Posterior cingulate gyrus (tissue), 11 donors: ENCODE measurements around the gene GUK1.
"Not testable (repeated sequence)": the region's sequence is repeated elsewhere in the genome, so short reads cannot be mapped to it uniquely, and the experiment has no call there.

Experiments
- DNase-seq, 10 donors: peaks; one replicate each; pipeline versions ENCODE4 v3.0.0 to v3.0.0-alpha.2; 2020 to 2021; ENCODE audit warnings: mixed read lengths in 3 of 10
- intact Hi-C: fragments of 100-400 bp; cut with DNase I; formaldehyde crosslinking; loops from one replicate; pipeline ENCODE4 v1.15.1; 2023

The GUK1 gene

DNA sequence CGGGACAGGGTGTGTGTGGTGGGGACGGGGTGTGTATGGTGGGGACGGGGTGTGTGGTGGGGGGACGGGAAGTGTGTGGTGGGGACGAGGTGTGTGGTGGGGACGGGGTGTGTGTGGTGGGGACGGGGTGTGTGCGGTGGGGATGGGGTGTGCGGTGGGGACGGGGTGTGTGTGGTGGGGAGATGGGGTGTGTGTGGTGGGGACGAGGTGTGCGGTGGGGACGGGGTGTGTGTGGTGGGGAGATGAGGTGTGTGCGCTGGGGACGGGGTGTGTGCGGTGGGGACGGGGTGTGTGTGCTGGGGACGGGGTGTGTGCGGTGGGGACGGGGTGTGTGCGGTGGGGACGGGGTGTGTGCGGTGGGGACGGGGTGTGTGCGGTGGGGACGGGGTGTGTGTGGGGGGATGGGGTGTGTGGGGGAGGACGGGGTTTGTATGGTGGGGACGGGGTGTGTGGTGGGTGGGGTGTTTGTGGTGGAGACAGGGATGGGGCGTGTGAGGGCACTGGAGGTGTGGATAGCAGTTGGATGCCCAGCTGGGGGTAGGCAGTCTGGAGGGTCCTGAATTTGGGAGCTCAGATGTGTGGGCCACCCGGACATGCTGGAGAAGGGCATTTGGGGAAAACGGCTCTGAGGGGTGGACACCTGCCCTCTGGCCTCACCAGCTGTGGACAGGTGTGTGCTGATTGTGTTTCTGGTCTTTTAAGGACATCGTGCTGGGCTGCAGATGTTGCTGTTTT lies 42.4 kb downstream of the GUK1 start:
- DNase-seq, result peak in 1 of 10 donors; percentile 63
- intact Hi-C loops, result no loop called here

DNA sequence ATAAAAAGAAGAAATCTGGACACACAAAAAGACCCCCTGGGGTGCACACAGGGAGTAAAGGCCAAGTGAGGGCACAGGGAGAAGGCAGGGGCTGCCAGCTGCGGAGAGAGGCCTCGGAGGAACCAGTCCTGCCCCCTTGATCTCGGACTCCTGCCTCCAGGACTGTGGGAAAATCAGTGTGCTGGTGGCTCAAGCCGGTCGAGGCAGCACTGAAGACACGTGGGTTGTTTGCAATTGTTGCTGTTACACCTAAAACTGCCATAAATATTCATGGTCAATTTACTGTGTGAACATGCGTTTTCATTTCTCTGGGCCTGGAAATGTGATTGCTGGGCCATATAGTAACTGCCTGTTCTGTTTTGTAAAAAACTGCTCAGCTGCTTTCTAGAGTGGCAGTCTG lies 44.1 kb downstream of the GUK1 start:
- peak in 1 of 10 donors; percentile 43 for DNase-seq
- intact Hi-C loops, result no loop called here

DNA sequence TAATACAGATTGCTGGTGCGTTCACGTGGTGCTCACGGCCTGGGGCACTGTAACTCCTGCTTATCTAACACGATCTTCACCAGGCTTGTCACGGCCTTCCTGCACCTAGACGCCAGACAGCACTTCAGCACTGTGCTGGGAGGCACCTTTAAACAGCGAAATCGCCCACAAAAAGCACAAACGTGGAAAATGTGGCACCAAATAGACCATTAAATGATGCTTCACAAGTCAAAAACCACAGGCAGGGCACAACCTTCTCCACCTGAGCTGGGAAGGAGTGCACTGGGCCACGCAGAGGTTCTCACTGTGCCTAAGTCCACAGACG lies 45.5 kb downstream of the GUK1 start:
- intact Hi-C loops, result no loop called here
- peak in 1 of 10 donors; percentile 38 for DNase-seq

DNA sequence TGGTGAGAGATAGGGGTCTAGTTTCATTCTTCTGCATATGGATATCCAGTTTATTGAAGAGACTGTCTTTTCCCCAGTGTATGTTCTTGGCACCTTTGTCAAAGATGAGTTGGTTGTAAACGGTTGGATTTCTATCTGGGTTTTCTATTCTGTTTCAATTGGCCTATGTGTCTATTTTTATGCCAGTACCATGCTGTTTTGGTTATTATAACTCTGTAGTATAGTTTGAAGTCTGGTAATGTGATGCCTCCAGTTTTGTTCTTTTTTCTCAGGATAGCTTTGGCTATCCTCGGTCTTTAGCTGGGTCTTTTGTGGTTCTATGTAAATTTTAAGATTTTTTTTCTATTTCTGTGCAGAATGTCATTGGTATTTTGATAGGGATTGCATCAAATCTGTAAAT lies 48.2 kb downstream of the GUK1 start:
- intact Hi-C loops, DNase-seq: not testable (repeated sequence)

DNA sequence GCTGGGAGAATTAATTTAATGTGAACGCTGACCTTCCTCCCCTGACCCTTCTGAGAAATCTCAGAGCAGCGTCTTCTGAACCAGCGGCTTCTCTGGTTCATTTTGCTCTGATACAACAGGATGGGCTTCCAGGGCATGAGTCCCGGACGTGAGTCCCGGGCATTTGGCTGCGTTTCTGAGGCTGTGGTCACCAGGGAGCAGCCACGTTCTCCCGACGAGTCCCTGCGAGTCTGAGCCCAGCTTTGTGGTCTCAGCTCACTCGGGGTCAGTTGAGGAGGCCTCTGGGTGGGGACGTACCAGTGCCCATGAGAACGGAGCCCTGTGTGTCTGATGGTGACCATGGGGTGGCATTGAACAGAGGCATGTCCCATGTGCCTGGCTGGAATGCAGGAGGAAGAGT lies 50.1 kb downstream of the GUK1 start:
- peak in 1 of 10 donors; percentile 58 for DNase-seq
- intact Hi-C loops, result no loop called here

DNA sequence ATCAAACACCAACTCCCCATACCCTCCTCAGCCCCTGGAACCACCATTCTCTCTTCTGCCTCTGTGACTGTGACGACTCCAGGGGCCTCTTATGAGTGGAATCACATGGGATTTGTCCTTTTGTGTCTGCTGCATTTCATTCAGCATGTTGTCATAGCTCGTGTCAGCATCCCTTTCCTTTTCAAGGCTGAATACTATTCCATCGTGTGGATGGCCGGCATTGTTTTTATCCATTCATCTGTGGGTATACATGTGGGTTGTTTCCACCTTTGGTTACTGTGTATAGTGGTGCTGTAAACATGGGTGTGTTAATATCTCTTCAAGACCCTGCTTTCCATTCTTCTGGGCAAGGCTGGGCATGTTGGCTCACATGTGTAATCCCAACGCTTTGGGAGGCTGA lies 50.7 kb downstream of the GUK1 start:
- DNase-seq, result no peak

DNA sequence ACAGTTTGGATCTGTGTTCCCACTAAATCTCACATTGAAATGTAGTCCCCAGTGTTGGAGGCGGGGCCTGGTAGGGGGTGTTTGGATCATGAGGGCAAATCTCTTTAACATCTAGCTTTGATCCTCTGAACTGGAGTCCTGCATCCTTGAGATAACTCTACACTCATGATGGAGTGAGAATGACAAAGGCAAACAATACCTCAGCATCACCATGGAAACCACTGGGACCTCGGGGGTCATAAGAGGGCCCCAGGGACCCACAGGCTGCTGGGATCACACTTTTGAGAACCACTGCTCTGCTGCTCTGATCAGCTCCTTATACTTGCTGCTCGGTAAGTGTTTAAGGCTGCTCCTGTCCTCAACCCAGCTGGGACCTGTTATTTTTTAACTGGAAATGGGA lies 54.4 kb downstream of the GUK1 start:
- intact Hi-C loops, result no loop called here
- DNase-seq, result no peak

More for the DNA sequence above, 50.7 kb downstream of the GUK1 start:
- intact Hi-C loops, result no loop called here

DNA sequence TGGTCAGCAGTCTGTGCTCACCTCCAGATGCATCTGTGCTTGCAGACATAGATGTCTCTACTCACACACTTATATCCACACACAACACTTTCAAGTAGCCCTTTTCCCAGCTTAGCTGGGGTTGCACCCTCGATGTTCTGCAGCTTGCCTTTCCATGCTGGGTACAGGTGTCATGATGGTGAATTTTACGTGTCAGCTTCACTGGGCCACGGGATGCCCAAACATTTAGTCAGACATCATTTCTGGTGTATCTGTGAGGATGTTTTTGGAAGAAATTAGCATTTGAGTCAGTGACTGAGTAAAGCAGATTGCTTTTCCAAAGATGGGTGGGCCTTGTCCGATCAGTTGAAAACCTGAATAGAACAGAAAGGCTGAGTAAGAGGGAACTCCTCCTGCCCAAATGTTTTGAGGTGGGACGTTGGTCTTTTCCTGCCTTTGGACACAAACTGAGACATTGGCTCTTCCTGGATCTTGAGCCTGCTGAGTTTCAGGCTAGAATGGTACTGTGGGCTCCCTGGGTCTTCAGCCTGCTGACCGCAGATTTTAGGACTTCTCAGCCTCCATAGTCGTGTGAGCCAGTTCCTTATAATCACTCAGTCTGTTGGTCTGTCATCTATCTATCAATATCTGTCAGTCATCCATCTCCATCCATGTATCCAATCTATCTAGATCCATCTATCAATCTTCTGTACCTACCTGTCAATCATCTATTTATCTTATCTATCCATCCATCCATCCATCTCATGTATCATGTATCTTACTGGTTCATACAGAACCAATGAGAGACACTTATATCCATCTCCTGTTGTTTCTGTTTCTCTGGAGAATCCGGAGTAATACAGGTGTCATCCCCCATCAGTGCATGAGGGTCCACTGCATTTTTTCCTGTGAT lies 55.1 kb downstream of the GUK1 start:
- no peak for DNase-seq
- intact Hi-C loops, result no loop called here

DNA sequence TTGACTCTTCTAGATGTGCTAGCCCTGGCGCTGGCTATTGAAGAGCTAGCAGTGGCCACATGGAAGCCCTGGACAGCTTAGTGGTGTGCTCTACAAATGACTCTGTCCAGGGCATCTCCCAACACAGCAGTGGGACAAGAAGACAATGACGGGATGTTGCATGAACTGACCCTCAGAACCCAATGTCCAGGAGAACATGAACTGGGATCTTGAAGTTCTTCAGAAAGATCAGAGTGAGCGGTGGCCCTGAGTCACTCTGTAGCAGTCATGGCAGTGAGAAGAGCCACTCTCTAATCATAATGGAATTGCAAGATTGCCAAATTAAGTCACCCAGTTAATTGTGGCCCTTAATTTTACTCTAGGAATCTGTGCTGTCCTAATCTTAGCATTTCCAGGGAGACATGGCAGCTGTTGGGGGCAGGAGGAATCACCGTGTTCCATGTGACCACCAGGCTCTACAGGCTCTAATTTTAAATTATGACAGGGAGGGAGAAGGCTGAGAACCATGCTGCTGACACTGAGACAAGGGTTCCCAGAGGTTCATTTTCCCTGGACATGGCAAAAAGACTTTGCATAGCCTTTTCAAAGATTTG lies 57.6 kb downstream of the GUK1 start:
- DNase-seq, result no peak
- intact Hi-C loops, result no loop called here
